Measurements from ENCODE around the gene SLC35E3. TPM values are rescaled to one million over a fixed set of nuclear protein-coding genes. Genes with fewer than 3 reads are reported as not detected.
A peak's percentile ranks its signal among the peaks of the same experiment; 100 is the strongest.
"Not testable (repeated sequence)": the region's sequence is repeated elsewhere in the genome, so short reads cannot be mapped to it uniquely, and the experiment has no call there.

The SLC35E3 gene
- total RNA-seq, 1 donor from 2014 or later = 4.2 TPM

DNA sequence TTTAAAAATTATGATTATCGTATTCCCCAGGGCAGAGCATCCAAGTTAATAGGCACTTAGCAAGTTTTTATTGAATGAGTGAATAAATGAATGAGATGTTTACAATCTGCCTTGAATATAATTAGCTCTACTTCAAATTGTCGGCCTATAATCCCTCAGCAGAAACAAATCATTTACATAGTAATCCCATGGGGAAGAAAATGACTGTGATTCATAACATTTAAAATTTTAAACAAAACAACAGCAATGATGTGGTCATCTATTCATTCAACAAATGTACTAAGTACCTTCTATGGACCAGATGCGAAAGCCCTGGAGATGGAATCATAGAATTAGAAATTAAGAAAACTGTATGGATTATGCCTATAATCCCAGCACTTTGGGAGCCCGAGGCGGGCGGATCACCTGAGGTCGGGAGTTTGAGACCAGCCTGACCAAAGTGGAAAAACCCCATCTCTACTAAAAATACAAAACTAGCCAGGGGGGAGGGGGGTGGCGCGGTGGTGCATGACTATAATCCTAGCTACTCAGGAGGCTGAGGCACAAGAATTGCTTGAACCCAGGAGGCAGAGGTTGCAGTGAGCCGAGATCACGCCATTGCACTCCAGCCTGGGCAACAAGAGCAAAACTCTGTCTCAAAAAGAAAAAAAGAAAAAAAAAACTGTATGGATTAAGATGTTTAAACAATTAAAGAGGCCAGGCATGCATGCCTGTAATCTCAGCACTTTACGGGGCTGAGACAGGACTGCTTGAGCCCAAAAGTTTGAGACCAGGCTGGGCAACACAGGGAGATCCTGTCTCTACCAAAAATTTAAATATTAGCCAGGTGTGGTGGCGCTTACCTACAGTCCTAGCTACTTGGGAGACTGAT, 44.3 kb downstream of the SLC35E3 start:
- ATAC-seq = no peak
- DNase-seq (ENCODE audit: missing footprints) = no peak
- intact Hi-C loops (cut with DNase I) = no loop called here

DNA sequence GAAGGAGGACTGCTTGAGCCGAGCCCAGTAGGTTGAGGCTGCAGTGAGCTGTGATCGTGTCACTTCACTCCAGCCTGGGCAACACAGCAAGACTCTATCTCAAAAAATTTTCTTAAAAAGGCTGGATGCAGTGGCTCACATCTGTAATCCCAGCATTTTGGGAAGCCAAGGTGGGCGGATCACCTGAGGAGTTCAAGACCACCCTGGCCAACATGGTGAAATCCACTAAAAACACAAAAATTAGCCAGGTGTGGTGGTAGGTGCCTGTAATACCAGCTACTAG, 44.9 kb downstream of the SLC35E3 start:
- no peak for ATAC-seq

DNA sequence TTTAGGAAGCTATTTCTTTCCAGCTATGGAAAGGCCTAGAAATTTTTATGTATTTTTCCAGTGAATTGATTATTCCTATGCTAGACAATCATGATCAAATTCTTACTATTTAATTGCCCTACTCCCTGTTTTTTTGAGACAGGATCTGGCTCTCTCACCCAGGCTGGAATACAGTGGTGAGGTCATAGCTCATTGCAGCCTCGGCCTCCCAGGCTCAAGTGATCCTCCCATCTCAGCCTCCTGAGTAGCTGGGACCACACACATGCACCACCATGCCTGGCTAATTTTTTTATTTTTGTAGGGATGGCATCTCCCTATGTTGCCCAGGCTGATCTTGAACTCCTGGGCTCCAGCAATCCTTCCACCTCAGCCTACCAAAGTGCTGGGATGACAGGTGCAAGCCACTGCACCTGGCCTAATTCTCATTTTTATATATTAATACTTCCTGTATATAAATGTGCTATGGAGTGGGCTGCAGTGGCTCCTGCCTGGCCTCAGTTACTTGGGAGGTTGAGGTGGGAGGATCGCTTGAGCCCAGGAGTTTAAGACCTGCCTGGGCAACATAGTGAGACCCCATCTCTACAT, 46.0 kb downstream of the SLC35E3 start:
- intact Hi-C loops (cut with DNase I) = no loop called here
- no peak for DNase-seq (ENCODE audit: missing footprints)
- no peak for ATAC-seq

More for the DNA sequence above, 44.9 kb downstream of the SLC35E3 start:
- DNase-seq (ENCODE audit: missing footprints) = no peak
- intact Hi-C loops (cut with DNase I) = no loop called here

DNA sequence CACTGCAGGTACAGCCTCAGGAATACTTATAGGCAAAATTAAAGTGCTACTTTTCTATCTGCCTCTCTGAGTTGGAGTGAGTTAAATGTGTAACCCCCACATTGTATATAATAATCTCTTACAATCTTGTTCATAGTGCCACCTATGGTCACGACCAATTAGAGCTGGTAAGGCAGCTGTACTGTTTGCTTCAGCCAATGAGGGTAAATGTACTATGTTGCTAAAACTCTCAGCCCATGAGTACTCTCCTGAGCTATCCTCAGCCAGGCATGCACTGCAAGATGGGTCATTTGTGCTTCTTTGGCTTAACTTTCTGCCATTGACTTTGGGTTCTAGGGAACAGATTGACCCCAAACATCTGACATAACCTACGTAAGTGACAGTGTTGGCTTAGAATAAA, 47.0 kb downstream of the SLC35E3 start:
- intact Hi-C loops (cut with DNase I) = no loop called here
- DNase-seq (ENCODE audit: missing footprints) (no peak), ATAC-seq (peak; percentile 46)

DNA sequence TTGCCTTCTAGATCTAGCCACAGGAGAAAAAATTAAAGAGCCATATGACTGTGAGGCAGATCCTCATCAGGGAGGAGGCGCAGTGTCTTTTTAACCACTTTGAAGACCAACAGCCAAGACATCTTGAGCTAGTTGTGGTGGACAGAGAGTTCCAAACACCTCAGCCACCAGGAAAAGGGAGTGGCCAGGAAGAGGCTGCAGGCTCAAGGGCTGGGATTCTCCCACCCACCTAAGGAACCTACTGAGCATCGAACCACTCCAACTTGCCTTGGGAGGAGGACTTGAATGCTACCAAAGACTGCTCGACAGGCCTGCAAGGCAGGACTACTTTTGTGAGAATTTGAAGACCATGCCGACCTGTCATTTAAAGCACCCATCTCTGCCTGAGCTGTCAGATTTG, 47.5 kb downstream of the SLC35E3 start:
- DNase-seq (ENCODE audit: missing footprints) (no peak), ATAC-seq (no peak)
- intact Hi-C loops (cut with DNase I) = no loop called here

DNA sequence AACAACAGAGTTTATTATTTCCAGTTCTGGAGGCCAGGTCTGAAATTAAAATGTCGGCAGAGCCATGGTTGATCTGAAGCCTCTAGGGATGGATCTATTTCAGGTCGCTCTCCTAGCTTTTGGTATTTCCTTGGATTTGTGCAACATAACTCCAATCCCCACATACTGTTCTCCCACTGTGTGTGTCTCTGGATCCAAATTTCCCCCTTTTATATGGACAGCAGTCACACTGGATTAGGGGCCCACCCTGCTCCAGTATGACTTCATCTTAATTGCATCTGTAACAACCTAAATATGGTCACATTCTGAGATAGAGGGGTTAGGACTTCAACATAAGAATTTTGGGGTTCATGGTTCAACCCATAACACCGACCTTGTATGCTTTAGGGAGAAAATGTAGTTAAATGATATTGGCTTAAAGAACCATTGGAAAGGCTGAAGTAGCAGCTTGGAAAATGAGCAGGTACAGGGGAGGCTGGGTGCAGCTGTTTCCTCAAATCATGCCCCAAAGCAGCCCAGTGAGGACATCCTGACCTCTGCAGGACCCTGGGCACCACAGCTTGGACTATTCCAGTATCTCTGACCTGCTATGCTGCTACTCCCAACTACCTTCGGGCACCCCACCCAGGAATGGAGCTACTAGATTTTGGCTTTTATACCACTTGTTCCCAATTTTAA, 48.1 kb downstream of the SLC35E3 start:
- intact Hi-C loops (cut with DNase I) = no loop called here
- DNase-seq (ENCODE audit: missing footprints) = no peak
- no peak for ATAC-seq

DNA sequence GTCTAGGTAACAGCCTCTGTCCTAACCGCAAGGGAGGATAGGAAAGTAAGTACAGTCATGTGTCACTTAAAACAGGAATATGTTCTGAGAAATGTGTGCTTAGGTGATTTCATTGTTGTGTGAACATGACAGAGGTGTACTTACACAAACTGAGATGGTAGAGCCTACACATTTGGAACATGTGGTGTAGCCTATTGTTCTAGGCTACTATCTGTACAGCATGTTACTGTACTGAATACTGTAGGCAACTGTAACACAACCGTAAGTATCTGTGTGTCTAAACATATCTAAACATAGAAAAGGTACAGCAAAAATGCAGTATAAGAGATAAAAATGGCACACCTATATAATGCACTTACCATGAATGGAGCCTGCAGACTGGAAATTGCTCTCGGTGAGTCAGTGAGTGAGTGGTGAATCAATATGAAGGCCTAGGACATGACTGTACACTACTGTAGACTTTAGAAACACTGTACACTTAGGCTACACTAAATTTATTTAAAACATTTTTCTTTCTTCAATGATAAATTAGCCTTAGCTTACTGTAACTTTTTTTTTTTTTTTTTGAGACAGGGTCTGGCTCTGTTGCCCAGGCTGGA, 48.8 kb downstream of the SLC35E3 start:
- DNase-seq (ENCODE audit: missing footprints) (no peak), ATAC-seq (no peak)
- intact Hi-C loops (cut with DNase I) = no loop called here

DNA sequence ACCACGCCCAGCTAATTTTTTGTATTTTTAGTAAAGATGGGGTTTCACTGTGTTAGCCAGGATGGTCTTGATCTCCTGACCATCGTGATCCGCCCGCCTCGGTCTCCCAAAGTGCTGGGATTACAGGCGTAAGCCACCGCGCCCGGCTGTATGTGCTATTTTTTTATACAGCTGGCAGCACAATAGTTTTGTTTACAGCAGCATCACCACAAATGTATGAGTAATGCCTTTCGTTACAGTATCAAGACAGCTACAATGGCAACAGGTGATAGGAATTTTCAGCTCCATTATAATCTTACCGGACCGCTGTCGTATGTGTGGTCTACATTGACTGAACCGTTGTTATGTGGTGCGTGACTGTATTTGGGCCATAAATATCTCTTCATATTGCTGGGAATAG, 50.4 kb downstream of the SLC35E3 start:
- no peak for DNase-seq (ENCODE audit: missing footprints)
- intact Hi-C loops (cut with DNase I) = no loop called here
- no peak for ATAC-seq

DNA sequence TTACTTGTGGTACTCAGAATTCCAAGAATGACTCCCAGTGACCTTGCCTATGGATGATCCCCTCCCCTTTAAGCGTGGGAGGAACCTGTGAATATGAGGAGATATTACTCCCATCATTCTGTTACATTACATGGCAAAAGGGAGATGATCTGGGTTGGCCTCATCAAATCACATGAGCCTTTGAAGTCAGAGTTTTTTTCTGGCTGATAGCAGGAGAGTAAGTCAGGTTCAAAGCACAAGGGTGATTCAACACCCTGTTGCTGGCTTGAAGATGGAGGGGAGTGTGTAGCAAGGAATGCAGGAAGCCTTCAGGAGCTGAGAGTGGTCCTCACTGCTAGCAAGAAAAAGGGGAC, 52.9 kb downstream of the SLC35E3 start:
- intact Hi-C loops (cut with DNase I) = no loop called here
- ATAC-seq (no peak), DNase-seq (ENCODE audit: missing footprints) (no peak)

DNA sequence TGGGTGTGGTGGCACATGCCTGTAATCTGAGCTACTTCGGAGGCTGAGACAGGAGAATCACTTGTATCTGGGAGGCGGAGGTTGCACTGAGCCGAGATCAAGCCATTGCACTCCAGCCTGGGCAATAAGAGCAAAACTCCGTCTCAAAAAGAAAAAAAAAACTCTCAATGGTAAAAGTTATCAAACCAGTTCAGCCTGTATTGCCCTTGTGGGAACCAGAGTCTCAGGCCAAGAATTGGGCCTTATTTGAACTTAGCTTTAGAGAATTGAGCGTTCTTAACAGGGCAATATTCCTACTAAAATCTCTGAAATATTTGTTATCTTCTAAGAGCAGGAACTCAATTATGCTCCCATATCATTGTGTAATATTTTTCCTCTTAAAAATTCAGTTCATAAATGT, 54.3 kb downstream of the SLC35E3 start:
- no peak for ATAC-seq
- intact Hi-C loops (cut with DNase I) = loop anchor here (10.0 kb wide), 2 partner anchors 455 to 465 kb away; partner anchors contain the start of gene MDM1
- DNase-seq (ENCODE audit: missing footprints) = no peak

DNA sequence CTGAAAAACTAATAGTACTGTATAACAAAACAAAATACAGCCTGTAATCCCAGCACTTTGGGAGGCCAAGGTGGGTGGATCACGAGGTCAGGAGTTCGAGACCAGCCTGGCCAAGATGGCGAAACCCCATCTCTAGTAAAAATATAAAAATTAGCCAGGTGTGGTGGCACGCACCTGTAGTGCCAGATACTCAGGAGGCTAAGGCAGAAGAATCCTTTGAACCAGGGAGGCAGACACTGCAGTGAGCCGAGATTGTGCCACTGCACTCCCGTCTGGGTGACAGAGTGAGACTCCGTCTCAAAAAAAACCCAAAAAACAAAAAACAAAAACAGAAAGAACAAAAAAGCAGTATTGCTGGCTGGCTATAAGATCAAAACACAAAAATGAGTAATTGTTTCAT, 55.1 kb downstream of the SLC35E3 start:
- not testable (repeated sequence) for DNase-seq (ENCODE audit: missing footprints); ATAC-seq
- intact Hi-C loops (cut with DNase I) = loop anchor here (10.0 kb wide), 2 partner anchors 454 to 466 kb away; partner anchors contain the start of gene MDM1

DNA sequence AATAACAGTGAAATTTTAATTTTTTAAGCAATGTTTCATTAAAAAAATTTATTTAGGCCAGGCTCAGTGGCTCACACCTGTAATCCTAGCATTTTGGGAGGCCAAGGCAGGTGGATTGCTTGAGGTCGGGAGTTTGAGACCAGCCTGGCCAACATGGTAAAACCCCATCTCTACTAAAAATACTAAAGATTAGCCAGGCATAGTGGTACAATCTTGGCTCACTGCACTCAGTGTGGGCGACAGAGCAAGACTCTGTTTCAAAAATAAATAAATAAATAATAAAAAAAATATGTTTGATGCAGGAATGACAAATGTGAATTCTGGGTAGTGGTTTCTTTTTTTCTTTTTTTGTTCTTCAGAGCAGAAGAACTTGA, 56.4 kb downstream of the SLC35E3 start:
- DNase-seq (ENCODE audit: missing footprints); ATAC-seq: not testable (repeated sequence)
- intact Hi-C loops (cut with DNase I) = loop anchor here (10.0 kb wide), 2 partner anchors 452 to 468 kb away; partner anchors contain the start of gene MDM1

DNA sequence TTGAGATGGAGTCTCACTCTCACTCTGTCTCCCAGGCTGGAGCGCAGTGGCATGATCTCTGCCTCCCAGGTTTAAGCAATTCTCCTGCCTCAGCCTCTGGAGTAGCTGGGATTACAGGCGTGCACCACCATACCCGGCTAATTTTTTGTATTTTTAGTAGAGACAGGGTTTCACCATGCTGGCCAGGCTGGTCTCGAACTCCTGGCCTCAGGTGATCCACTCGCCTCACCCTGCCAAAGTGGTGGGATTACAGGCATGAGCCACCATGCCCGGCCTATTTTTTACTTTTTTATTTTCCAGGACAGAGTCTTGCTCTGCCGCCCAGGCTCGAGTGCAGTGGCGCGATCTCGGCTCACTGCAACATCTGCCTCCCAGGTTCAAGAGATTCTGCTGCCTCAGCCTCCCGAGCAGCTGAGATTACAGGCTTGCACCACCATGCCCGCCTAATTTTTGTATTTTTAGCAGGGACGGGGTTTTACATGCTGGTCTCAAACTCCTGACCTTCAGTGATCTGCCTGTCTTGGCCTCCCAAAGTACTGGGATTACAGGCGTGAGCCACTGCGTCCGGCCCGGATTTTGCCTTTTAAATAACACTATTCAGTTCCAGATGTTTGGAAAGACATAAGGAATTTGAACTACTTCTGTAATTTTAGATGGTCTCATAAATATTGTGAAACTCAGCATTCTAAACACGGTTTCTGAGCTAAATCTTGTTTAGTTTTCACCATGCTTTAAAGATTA, 57.1 kb downstream of the SLC35E3 start:
- not testable (repeated sequence) for ATAC-seq; DNase-seq (ENCODE audit: missing footprints)
- intact Hi-C loops (cut with DNase I) = loop anchor here (10.0 kb wide), 2 partner anchors 452 to 468 kb away; partner anchors contain the start of gene MDM1

DNA sequence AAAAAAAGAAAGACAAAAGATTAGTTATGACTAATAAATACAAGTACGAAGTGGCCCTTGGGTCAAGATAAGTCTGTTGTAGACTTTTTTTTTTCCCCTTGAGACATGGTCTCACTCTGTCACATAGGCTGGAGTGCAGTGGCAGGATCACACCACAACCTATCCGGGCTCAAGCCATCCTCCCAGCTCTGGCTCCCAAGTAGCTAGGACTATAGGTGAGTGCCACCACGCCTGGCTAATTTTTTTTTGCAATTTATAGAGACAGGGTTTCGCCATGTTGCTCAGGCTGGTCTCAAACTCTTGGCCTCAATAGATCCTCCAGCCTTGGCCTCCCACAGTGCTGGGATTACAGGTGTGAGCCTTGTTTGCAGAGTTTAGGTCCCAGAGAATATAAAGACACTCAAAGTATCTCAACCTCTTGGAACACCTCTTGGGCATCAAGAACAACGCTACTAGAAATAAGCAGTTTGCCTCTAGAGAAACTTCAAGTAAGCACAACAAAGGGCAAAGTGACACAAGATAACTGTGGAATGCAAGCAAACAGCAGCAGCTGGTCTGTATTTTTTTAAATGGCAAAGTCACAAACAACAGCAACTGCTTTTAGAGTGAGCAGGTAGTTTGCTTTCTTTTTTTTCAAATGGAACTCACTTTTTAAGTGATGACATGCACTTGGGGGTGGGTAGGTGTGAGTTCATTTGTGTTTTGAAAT, 58.1 kb downstream of the SLC35E3 start:
- ATAC-seq (no peak), DNase-seq (ENCODE audit: missing footprints) (no peak)
- intact Hi-C loops (cut with DNase I) = loop anchor here (10.0 kb wide), 2 partner anchors 451 to 469 kb away; partner anchors contain the start of gene MDM1

DNA sequence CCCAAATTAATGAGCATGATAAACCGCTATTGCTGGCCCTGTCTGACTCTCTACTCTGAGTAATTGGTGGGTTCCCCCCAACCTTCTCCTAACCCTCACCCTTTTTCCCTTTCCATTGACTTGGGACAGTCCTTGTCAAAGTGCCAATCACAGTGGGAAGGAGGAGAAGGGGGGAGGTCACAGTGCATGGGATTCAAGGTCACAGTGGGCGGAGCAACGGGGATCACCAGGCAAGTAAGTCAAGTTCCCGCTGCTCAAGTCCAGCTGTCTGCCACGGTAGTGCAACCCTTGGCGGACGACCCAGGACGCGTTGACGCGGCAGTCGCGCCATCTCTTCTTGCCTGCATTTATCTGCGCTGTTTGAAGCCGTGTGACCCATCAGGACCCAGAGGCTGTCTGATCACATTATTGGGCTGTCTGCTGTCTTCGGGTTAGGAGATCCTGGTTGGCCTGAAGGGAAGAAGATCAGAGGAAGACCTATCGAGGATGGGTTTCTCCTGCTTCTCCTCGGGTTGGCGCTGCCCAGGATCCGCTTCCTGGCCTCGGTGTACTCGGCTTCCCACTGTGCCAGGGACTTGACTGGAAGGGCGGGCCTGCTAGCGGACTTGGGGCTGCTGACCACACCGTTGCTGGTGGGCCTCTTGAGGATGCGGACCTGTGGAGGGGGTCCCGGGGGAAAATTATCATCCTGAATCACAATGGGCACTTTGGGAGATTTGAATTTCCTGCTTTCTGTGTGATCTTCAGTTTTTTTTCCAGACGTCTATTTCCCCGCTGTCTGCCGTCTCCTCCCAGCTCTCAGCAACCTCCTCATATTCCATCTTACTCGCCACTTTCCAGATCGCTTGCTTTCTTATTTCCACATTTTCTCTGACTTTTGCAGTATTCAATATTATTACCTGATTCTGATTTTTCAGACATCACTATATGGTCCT, 58.9 kb downstream of the SLC35E3 start:
- ATAC-seq = no peak
- intact Hi-C loops (cut with DNase I) = loop anchor here (10.0 kb wide), 2 partner anchors 450 to 470 kb away; partner anchors contain the start of gene MDM1
- DNase-seq (ENCODE audit: missing footprints) = no peak

DNA sequence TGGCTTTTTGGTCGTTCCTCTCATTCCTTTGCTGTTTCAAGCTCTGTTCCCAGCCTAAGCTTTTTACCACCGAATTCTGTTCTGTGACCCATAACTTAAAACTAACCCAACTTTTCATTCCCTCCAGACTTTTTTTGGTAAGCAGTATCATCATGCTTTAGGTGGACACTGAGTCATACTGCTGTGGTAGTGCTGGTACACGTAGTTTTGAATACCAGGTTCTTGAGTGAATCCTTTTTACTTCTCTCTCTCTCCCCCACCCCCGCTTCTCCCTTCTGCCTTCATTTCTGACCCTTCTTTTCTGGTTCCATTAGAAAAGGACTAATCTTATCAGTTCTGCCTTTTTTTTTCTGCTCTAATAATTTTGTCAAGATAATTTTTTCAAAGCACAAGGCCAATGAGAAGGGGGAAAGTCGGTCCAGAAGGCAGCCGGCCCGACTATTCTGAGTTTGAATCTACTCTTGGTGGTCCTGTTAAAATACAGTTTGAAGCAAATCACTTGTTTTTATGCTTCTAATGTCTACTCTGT, 59.7 kb downstream of the SLC35E3 start:
- DNase-seq (ENCODE audit: missing footprints) (no peak), ATAC-seq (no peak)
- intact Hi-C loops (cut with DNase I) = loop anchor here (10.0 kb wide), 2 partner anchors 449 to 471 kb away; partner anchors contain the start of gene MDM1

Data from Right ventricle myocardium inferior (tissue), 1 donor.